WERI-Rb-1 (cell line): Measurements from ENCODE around the gene SAT2.
"Not testable (repeated sequence)": the region's sequence is repeated elsewhere in the genome, so short reads cannot be mapped to it uniquely, and the experiment has no call there.

ENCODE experiments used
- DNase-seq: peaks from one replicate; pipeline ENCODE4 v3.0.0-alpha.2; 2020
- H3K27ac ChIP-seq: fragments of 250-450 bp; sonication (Bioruptor Pico); 2 replicates; pipeline ENCODE4 v1.5.1; 2020; ENCODE audit warnings: mild to moderate bottlenecking, moderate library complexity
- H3K27me3 ChIP-seq: fragments of 250-450 bp; sonication (Bioruptor Pico); 2 replicates; pipeline ENCODE4 v1.5.1; 2021; ENCODE audit warnings: mild to moderate bottlenecking, low read depth, moderate library complexity; ENCODE audit not compliant: insufficient read depth, severe bottlenecking
- H3K36me3 ChIP-seq: fragments of 250-450 bp; sonication (Bioruptor Pico); 2 replicates; pipeline ENCODE4 v1.5.1; 2020; ENCODE audit warnings: mild to moderate bottlenecking, moderate library complexity
- H3K4me3 ChIP-seq: 2 replicates; pipeline ENCODE4 v1.5.1; 2011; ENCODE audit warnings: low read depth, mild to moderate bottlenecking, control low read depth, low read length
- H3K9me3 ChIP-seq: fragments of 250-450 bp; sonication (Bioruptor Pico); 2 replicates; pipeline ENCODE4 v1.5.1; 2021; ENCODE audit warnings: mild to moderate bottlenecking, moderate library complexity; ENCODE audit not compliant: severe bottlenecking
- TF ChIP-seq, protein P1 (sequence below): IDR thresholded peaks from 2 replicates; pipeline ENCODE4 v1.5.1; 2011; ENCODE audit warnings: low read depth, mild to moderate bottlenecking, control low read depth, inconsistent platforms, low read length

SAT2 gene

DNA sequence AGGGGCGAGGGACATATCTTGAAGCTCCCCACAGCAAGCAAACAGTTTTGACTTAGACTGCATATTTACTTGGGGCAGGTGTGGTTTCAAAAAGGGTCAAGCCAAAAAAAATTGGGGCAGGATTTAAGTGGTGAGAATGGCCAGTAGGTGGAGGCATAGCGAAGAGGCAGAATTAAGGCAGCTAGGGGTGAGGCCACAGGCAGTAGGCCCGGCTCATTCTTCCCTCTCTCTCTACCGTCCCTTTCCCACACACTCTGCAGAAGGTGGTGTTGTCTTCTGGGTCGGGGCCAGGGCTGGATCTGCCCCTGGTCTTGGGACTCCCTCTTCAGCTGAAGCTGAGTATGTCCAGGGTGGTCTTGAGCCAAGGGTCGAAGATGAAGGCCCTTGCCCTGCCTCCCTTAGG lies 4.9 kb upstream of the SAT2 start:
- TF ChIP-seq, protein P1, sequence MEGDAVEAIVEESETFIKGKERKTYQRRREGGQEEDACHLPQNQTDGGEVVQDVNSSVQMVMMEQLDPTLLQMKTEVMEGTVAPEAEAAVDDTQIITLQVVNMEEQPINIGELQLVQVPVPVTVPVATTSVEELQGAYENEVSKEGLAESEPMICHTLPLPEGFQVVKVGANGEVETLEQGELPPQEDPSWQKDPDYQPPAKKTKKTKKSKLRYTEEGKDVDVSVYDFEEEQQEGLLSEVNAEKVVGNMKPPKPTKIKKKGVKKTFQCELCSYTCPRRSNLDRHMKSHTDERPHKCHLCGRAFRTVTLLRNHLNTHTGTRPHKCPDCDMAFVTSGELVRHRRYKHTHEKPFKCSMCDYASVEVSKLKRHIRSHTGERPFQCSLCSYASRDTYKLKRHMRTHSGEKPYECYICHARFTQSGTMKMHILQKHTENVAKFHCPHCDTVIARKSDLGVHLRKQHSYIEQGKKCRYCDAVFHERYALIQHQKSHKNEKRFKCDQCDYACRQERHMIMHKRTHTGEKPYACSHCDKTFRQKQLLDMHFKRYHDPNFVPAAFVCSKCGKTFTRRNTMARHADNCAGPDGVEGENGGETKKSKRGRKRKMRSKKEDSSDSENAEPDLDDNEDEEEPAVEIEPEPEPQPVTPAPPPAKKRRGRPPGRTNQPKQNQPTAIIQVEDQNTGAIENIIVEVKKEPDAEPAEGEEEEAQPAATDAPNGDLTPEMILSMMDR = peak; percentile 73
- H3K27ac ChIP-seq = no peak overlapping the region
- no peaks in the 10 kb centered on the region for H3K27me3 ChIP-seq
- DNase-seq = peak; percentile 57
- no peaks in the 10 kb centered on the region for H3K36me3 ChIP-seq
- no peak overlapping the region for H3K4me3 ChIP-seq
- H3K9me3 ChIP-seq = no peaks in the 10 kb centered on the region

DNA sequence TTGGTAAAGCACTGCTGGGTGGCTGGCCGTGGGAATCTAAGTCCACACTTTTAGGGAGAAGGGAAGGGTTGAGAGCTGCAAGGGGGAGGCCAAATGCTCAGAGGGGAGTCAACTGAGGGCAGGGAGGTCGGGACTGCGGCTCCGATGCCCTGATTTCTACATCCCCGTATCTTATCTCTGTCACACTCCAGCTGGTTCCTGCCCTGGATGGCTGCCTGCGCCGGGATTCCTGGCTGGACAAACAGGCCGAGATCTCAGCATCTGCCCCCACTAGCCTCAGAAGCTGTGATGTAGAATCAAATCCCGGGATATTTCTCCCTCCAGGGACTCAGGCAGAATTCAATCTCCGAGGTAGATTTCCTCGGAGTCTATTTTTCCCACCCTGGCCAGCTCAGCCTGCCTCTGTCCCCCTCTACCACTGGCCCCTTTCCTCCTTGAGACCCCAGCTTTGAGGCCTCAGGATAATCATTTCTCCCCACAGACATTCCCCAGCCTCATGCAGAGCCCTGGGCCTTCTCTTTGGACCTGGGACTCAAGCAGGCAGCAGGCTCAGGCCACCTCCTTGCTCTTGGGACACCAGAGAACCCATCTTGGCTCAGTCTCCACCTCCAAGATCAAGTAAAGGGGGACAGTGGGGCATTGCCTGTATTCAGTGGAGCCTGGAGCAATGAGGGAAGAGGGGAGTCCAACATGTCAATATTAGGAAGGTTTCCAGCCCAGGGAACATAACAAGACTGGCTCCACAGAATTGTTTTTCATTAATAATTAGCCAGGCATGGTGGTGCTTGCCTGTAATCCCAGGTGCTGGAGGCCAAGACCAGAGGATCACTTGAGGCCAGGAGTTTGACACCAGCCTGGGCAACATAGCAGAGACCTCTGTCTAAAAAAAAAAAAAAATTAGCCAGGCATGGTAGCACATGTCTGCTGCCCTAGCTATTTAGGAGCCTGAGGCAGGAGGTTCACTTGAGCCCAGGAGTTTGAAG lies 4.1 kb upstream of the SAT2 start:
- no peak overlapping the region for H3K27ac ChIP-seq
- TF ChIP-seq, protein P1 = no peak
- H3K9me3 ChIP-seq = no peaks in the 10 kb centered on the region
- H3K4me3 ChIP-seq = no peak overlapping the region
- no peaks in the 10 kb centered on the region for H3K27me3 ChIP-seq
- H3K36me3 ChIP-seq = no peaks in the 10 kb centered on the region; the same call in 1 of the 2 replicates
- DNase-seq = no peak

DNA sequence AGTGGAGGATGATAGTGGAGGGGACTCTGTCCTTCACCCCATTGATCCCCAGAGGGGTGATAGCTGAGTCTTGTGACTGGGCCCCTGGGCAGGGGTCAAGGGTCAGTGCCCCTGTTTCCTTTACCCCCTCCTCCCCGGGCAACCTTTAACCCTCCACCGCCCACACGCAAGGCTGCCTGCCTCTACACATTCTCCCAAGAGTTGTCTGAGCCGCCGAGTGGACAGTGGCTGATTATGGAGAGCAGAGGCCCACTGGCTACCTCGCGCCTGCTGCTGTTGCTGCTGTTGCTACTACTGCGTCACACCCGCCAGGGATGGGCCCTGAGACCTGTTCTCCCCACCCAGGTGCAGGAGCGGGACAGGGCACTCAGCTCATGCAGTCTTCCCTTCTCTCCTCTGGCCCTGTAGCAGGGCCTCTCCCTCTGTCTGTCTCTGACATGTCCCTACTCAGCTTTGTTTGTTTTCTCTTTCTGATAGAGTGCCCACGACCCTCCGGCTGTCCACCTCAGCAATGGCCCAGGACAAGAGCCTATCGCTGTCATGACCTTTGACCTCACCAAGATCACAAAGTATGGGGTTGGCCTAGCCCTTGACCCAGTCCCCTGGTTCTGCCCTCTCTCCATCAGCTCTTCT lies 2.4 kb upstream of the SAT2 start, which contains the start of gene SHBG:
Gene SHBG (plus strand): TSS at position 197 of the 633 bp plus-strand sequence. CDS start 38 bp downstream, at position 235.
- Histone ChIP-seq H3K27me3 (no peaks in the 10 kb centered on the region), H3K27ac (no peak within 1 kb of the TSS), H3K9me3 (no peaks in the 10 kb centered on the region), H3K36me3 (peaks cover 12% of the 10 kb centered on the region), H3K4me3 (no peak within 1 kb of the TSS)
- no peak for DNase-seq
- TF ChIP-seq, protein P1 = no peak

DNA sequence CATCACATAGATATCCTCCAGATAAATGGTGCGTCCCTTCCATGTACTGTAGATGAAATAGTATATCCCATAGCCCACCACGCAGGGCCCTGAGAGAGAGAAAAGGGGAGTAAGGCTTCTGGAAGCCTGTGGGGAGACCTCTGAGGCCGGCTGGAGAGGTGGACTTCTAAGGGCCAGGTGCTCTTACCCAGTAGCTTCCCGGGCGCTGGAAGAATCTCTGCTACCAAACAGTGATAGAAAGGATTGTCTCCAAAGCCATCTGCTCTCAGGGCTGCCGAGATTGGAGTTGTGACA lies 718 bp downstream of the SAT2 start:
- Histone ChIP-seq H3K36me3 (peaks cover 12% of the 10 kb centered on the region), H3K9me3 (no peaks in the 10 kb centered on the region), H3K27ac (peak overlapping the region; percentile 92), H3K4me3 (peak overlapping the region; percentile 80), H3K27me3 (no peaks in the 10 kb centered on the region)
- DNase-seq = peak; percentile 61
- TF ChIP-seq, protein P1 = no peak

DNA sequence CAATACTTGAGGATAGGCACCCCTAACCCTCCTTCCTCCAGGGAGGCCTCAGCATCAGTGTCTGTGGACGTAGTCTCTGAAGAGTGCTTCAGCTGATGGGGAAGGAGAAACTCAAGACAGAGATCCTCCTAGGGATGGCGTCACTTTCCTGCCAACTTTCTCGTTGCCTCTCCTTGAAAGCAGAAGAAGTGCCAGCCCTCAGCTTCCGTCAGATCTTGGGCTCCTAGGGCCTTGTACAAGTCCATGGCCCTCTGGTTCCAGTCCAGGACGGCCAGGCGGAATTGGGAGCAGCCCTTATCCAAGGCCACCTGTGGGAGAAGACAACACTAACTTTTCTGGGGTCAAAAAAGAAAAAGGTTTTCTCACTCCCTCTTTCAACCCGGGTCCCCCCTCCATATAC lies 1.3 kb downstream of the SAT2 start:
- H3K27me3 ChIP-seq = no peaks in the 10 kb centered on the region
- TF ChIP-seq, protein P1 = no peak
- no peaks in the 10 kb centered on the region for H3K9me3 ChIP-seq
- no peak overlapping the region for H3K27ac ChIP-seq
- DNase-seq = no peak
- peak overlapping the region; percentile 80 for H3K4me3 ChIP-seq
- peaks cover 12% of the 10 kb centered on the region for H3K36me3 ChIP-seq

DNA sequence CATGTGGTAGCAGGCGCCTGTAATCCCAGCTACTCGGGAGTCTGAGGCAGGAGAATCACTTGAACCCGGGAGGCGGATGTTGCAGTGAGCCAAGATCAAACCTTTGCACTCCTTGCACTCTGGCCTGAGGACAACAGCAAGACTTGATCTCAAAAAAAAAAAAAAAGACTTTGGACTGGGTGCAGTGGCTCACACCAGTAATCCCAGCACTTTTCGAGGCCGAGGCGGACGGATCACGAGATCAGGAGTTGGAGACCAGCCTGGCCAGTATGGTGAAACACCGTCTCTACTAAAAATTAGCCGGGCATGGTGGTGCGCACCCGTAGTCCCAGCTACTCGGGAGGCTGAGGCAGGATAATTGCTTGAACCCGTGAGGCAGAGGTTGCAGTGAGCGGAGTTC lies 1.9 kb downstream of the SAT2 start:
- peaks cover 12% of the 10 kb centered on the region for H3K36me3 ChIP-seq
- not testable (repeated sequence) for H3K9me3 ChIP-seq, DNase-seq, H3K4me3 ChIP-seq, H3K27me3 ChIP-seq, H3K27ac ChIP-seq
